Lower leg skin (tissue), 4 donors: ENCODE data around the gene GPR148. TPM values are rescaled to one million over a fixed set of nuclear protein-coding genes. Genes with fewer than 3 reads are reported as not detected.

Experiments
- DNase-seq, 2 donors: peaks; one replicate each; pipeline ENCODE4 v3.0.0-alpha.2; 2019; ENCODE audit warnings: low spot score in 2 of 2
- H3K4me3 ChIP-seq: fragments of 200-600 bp; sonication (generic); 2 replicates; pipeline ENCODE4 v1.5.1; 2017; ENCODE audit warnings: mild to moderate bottlenecking, low read depth; ENCODE audit not compliant: poor library complexity, severe bottlenecking
- CTCF ChIP-seq, 3 donors: fragments of 450-650 bp; IDR thresholded peaks; one replicate each; pipeline ENCODE4 v1.5.1; 2016; ENCODE audit warnings: antibody characterized with exemption in 3 of 3, mild to moderate bottlenecking in 3 of 3, moderate library complexity in 2 of 3
- POLR2A ChIP-seq, 2 donors: fragments of 450-650 bp; IDR thresholded peaks; one replicate each; pipeline ENCODE4 v1.6.1; 2016 to 2017; ENCODE audit warnings: antibody characterized with exemption in 2 of 2, mild to moderate bottlenecking in 1 of 2, moderate library complexity in 1 of 2
- WGBS, 2 donors: methylation state at CpG; one replicate each; pipeline ENCODE4 v1.1.5; 2018; 5-methylcytosine and 5-hydroxymethylcytosine counted together
- intact Hi-C: fragments of 100-400 bp; cut with DNase I; formaldehyde crosslinking; loops from one replicate; pipeline ENCODE4 v1.15.0; 2023; ENCODE audit warnings: low total_unique reads
- total RNA-seq, 4 donors: library from RNA; depleted of rRNA; stranded (reverse); fragments of >200 nt; gene quantifications; one replicate each; pipeline ENCODE4 v1.1.0, GENCODE V29; 2016

Gene GPR148
- total RNA-seq, 4 donors from 2014 or later, result not detected

- H3K4me3 ChIP-seq, result no peak overlapping the region
- TF ChIP-seq CTCF (IDR thresholded peaks at IDR 0.05) (no peak), POLR2A (IDR thresholded peaks at IDR 0.05) (no peak)
- DNase-seq, result no peak
- 42 to 61% methylated on average over 4 of the region's 4 CpGs for WGBS, 2 donors
- intact Hi-C loops, result no loop called here
These were observed 47.7 kb downstream of the GPR148 start for GRCh38 chr2:130776550-130776949.

DNA sequence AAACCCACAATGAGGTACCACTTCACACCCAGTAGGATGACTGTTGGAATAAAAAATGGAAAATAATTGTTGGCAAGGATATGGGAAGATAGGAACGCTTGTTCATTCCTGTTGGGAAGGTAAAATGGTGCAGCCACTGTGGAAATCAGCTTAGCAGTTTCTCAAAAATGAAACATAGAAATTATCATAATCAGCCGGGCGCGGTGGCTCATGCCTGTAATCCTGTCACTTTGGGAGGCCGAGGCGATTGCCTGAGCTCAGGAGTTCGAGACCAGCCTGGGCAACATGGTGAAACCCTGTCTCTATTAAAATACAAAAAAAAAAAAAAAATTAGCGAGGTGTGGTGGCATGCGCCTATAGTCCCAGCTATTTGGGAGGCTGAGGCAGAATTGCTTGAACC is 49.9 kb downstream of the GPR148 start:
- no peak overlapping the region for H3K4me3 ChIP-seq
- 80 to 90% methylated on average over 9 of the region's 9 CpGs for WGBS, 2 donors
- intact Hi-C loops, result no loop called here
- peak in 1 of 2 donors; percentile 12 for DNase-seq
- no peak for TF ChIP-seq POLR2A (IDR thresholded peaks at IDR 0.05)
- no peak for TF ChIP-seq CTCF (IDR thresholded peaks at IDR 0.05)

Other genes with a start within 250 kb of the GPR148 start
- gene POTEI, start 219.7 kb upstream of the GPR148 start, total RNA-seq, result not detected
- not detected for gene CFC1B, start 207.8 kb upstream of the GPR148 start, total RNA-seq
- gene CFC1, start 129.5 kb upstream of the GPR148 start, total RNA-seq, result not detected
- gene POTEJ, start 117.6 kb upstream of the GPR148 start, total RNA-seq, result not detected
- not detected for gene AMER3, start 26.5 kb downstream of the GPR148 start, total RNA-seq
- gene ARHGEF4, start 107.8 kb downstream of the GPR148 start, total RNA-seq, result 100 to 1,000 TPM; 106 to 220 (median 120) TPM